ENCODE measurements around the gene DSCAML1.
"Not testable (repeated sequence)": the region's sequence is repeated elsewhere in the genome, so short reads cannot be mapped to it uniquely, and the experiment has no call there.

The DSCAML1 gene

DNA sequence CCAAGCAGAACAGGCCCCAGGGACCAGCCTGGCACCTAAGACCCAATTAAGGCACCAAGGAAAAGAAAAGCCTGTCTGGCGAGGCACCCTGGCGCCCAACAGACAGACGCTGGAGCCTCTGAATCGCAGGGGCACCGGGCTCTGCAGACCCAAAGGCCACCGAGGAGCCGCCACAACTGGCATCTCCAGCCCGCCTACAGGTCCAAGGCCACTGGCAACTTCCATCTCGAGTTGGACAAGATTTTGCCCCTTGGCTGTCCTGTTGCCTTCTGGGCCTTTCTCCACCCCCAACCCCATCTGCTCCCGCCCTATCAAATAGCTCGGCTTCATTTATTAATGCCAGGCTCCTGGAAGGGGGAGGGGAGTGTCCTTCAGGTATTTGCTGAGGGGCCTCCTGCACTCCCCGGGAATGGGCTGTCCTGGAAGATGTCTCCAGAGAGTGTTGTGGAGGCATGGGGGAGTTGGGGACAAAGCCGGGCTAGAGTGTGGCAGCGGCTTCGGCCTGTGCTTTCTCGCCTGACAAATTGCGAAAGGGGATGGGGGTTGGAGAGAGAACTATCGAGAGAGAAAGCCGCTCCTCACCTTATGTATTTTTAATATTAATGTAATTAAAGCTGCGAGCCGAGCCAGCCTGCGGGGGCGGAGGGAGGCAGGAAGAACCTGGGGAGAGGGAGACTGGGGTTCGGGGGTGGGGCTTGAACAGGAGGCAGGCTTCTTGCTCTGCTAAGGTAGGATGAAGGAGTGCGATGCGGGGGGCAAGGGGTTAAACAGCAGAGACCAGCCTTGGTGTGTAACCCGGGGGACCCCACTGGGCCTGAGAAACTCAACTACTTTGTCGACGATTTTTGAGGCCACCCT lies 2.0 kb downstream of the DSCAML1 start:
- no peak for DNase-seq

DNA sequence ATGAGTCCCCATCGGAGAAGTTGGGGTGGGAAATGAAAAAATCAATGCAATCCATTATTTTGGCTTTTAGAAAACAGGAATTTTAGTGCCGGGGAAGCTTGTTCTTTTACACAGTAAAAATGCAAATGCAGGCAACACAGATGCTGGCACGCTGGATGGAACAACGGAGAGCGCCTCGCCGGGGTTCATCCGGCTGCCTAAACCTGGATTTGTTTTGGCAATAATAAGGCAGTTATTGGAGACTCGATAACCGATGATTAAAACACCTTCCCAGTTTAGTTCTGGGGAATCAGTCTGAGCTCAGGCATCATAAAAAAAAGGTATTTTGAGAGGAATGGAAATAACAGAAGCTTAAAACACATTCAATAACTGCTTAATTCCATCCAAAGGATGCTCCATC lies 2.9 kb downstream of the DSCAML1 start:
- DNase-seq, result no peak

- no peak for DNase-seq
Measured at GRCh38 chr11:117793583-117793982, 3.4 kb downstream of the DSCAML1 start.

- DNase-seq, result no peak
Measured at GRCh38 chr11:117792992-117793391, 4.0 kb downstream of the DSCAML1 start.

- DNase-seq, result no peak
Measured at GRCh38 chr11:117792241-117792640, 4.8 kb downstream of the DSCAML1 start.

DNA sequence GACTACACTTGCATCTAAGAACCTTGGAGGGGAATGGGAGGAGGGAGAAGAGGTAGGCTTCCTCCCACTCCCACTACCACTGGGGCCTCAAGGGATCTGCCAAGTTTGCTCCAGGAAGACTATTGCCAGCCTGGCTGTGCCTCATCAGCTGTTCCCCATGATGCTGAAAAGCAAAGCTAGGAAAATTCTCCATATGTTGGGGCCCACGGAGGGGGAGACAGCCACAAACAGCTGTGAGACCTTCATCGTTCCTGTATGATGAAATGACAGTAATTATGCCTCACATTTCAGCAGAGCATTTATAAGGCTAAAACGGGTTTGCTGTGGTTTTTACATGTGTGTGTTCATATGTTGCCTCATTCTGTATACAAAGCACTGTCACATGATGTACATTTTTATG lies 6.7 kb downstream of the DSCAML1 start:
- DNase-seq, result no peak

DNA sequence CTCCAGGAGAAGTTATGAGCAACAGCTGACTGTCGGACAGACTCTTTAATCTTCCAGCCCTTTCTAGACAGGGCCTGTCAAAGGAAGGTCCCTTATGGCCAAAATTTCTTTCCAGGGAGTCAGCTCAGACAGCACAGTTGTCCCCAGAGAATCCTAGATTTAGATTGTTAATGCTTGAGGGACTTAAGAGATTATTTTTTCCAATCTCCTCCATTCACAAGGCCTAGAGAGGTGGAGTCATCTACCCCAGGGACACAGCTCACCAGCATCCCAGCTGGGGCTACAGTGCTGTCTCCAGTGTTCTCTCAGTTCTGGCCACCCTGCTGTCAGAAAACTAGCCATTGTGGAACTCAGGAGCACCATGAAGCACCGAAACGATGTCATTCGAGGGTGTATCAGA lies 7.8 kb downstream of the DSCAML1 start:
- no peak for DNase-seq

DNA sequence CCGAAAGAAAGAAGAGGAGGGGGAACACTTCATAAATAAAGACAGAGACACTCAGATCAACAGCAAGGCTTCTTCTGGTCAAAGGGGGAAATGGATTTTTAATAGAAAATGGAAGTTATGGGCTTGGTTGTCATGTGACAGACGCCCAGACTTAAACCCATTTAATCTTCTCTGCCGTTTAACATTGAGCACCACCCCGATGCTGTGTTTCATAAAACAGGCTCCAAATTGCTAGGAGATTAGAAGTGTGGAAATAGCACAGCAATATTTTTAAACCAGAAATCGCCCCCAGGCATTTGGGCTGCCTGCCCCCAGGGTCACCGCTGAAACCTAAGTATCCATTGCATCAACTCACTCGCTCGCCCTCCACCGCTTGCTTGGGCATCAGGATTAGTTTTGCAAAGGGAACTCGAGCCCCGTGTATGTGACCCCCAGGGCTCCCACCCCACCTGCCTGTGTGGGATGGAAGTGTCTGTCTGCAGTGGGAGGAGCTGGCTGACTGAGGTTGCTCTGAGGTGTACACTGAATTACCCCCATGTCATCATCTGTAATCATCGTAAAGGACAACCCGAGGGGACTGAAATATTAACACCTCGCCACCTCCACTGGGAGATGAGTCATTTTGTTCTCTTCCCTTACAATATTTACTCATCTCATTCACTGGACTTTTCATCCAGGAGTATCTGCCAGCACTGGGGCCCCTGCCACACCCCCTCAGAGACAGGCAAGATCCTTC lies 10.7 kb downstream of the DSCAML1 start:
- DNase-seq, result no peak

DNA sequence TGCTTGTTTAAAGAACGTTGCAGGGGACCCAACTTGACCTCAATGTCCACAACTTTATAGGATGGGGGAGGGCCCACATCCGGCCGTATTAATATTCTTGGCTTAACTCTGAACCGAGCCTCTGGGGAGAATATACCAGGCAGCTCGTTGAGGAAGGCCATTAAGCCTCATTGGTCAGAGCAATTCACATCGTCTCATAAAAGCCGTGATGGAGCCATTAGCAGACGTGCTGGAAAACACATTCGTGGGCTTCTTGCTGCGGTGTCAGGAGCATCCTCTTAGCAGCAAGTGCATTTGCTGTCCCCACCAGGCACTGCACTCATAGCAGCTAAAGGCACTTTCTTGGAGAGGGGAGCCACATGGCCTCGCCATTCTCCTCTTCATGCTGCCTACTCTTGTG lies 14.9 kb downstream of the DSCAML1 start:
- DNase-seq, result no peak

- DNase-seq, result no peak
Measured at GRCh38 chr11:117781627-117782026, 15.4 kb downstream of the DSCAML1 start.

DNA sequence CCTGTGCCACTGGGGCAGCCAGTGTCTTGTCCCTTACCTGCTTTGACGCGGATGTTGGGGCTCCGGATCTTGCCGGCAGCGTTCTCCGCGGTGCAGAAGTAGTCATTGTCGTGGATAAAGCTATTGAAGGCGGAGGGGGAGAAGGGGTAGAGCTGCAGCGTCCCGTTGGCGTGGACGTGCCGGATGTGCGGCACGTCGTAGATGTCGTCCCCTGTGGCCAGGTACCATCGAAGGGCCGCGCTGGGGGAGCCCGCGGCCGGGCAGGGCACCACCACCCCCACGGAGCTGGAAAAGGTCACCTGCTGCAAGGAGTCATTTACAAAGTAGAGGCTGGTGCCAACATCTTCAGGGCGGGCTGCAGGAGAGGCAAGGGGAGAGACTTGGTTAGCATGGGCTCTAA lies 16.6 kb downstream of the DSCAML1 start:
- no peak for DNase-seq

GRCh38 chr11:117774553-117774952 lies 22.5 kb downstream of the DSCAML1 start:
- DNase-seq, result no peak

DNA sequence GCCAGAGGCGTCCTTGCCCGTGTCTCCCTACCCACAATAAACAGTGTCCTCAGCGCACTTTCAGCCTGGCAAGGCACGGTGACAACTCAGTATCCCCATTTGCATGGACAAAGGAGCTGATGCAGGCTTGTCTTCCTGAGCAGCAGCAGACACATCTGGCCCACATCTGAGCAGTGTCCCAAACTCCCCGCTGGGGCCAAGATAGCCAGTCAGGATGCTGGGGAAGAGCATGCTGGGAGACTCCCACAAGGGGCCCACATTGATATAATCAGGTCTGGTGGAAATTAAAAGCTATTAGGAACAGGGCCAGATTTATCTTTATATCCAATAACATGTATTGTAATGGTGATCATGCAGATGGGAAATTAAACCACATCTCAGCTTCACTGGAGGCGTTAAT lies 24.7 kb downstream of the DSCAML1 start:
- DNase-seq, result no peak

DNA sequence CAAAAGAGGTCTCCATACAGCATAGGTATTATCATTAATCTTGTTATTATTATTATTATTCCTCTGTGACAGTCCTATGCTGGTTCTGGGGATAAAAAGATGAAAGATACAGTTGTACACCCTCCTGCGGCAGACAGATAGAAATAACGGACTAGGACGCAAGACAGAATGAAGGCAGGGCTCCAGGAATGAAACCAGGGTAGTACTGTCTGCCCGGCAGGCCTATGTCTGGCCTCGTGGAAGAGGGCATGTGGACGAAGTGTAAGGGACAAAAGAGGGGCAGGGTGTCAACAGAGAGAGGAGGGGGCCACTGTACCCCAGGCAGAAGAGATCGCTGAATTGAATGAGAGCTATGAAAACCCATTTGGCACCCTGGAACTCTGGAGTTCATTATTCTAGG lies 25.2 kb downstream of the DSCAML1 start:
- no peak for DNase-seq

DNA sequence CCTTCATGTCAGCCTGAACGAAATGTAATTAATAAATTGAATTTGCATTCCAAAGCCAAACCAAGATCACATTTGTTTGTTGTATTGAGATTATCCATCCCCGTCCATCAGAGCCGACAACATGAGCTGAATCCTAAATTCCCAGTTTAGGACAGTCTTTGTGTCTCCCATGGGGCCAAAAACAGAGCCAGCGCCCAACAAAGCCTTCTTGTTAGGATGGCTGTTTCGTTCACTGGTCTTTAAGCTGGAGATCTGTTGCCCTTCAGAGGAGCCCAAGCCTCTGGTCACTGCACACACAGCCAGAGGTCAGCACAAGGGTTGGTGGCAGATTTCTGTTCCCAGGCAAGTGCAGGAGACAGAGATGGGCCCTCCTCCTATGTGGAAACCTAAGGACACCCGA lies 25.8 kb downstream of the DSCAML1 start:
- DNase-seq, result no peak

DNA sequence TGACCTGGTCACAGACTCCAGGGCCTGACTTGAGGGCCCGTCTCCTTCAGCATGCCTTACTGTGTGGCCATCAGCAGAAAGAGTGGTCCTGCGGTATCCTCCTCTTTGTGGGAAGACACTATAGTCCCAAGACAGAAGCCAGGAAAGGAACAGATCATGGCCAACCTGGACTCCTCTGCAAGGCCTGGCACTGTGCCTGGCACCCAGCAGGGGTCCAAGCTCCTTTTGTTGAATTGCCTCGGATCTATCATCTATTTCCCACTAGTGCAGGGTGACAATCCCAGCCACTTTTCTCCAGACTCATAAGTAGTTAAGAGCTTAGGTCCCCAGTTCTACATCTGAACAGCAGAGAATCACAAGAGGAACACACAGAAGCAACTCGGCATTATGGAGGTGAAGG lies 27.0 kb downstream of the DSCAML1 start:
- DNase-seq, result no peak

DNA sequence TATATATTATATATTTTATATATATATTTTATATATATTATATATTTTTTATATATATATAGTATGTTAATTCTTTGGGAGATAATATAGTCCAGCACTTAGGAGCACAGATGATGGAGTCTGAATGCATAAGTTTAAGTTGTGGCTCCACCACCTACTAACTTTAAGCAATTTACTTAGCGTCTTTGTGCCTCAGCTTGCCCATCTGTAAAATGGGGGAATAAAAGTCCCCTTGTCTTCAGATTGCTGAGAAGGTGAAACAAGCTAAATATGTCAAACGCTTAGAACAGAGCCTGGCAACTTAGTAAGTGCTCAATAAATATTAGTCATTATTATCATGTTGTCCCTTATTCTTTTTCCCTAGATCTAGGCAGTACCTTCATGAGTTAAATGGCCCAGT lies 27.5 kb downstream of the DSCAML1 start:
- DNase-seq, result no peak

DNA sequence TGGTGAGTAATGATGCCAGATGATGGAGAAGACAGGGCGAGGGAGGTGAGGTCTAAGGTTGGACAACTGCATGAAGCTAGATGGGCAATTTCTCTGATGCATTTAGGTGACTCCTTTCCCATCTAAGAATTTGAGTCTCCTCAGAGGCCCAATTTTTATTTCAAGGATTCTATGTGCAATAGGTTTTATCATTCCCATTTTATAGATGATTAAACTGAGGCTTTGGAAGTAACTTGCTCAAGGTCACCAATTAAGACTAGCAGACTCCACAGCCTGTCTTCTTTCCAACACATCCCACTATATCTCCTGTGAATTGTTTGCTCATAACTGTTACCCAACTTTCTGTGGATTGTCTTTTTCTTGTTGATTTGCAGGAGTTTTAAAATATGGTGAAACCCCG lies 28.5 kb downstream of the DSCAML1 start:
- DNase-seq, result no peak

DNA sequence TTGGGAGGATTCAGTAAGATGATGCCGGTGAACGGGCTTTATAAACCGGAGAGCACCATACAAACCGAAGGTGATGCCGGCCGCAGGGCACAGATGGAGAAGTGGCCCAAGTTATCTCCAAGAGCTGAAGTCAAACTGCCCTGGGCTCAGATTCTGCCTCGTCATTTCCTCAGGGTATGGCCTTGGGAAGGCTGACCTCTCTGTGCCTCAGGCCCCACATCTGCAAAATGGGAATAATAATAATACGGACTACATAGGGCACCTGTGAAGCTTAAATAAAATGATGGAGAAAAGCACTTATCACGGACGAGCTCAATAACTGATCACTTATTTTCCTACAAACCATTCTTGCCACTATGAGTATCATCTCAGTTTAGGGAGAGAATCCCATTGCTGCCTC lies 29.9 kb downstream of the DSCAML1 start:
- DNase-seq, result no peak

GRCh38 chr11:117766576-117766975 lies 30.4 kb downstream of the DSCAML1 start:
- no peak for DNase-seq

DNA sequence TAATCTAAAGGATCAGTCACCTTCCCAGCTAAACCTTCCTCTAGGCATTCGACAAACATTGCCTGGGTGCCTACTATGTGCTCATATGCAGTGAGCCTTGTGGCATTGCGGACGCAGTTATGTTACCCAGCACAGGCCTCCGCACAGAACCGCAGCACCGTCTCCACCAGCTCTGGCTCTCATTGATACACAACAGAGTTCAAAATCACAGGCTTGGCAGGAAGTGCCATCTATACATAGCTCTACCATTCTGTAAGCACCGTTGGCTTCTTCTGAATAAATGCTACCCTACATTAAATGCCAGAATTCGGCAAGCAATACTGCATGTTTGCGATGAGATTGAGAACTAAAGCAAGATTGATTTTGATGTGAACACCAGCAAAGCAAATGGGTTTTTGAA lies 31.0 kb downstream of the DSCAML1 start:
- DNase-seq, result no peak

DNA sequence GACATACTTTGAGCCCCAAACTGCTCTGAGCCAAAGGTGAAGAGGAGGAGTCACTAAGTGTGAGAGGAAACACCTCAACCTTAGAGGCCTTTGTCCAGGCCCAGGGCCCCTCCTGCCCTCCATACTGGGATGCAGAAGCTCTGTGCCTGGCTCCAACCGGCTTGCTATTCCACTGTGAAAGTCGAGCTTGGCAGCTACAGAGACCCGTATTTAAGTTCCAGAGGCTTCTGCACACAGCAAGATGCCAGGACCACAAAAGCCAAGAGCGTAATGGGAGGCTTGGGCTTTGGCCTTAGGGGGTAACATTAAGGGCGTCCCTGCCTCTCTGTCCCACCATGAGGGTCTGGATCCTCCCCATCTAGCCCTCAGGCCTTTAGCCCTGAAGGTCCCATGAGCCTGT lies 31.9 kb downstream of the DSCAML1 start:
- no peak for DNase-seq

DNA sequence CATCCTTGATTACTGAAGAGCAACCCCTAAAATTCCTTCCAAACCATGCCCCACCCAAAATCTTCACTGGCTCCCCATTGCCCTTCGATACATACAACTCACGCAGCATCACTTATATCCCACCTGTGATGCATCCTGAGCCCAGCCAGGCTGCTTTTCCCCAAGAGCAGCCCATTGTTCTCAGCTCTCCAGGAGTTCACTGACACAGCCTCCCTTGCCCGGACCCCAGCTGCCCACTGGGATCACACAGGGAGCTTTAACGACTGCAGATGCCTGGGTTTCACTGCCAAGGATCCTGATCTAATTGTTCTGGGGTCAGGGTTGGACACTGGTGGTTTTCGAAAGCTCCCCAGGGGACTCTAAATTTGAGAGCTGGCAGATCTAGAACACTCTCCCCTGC lies 33.6 kb downstream of the DSCAML1 start:
- DNase-seq, result not testable (repeated sequence)

DNA sequence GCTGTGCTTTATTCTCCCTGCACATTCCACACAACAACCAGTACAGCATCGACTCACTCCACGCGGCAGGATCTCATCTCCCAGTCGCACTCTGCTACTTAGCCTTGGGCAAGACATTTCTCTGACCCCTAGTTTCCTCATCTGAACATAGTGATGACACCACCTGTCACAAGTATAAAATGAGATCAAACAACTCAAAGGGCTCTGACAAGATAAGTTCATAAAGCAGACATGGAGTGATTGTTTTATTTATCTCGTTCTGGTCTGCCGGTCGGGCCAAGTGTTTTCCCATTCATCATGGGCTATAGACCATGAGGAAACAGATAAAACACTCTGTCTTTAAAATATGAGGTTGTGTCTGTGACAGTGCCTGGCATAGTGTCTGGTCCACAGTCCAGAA lies 35.0 kb downstream of the DSCAML1 start:
- DNase-seq, result no peak

- no peak for DNase-seq
Measured at GRCh38 chr11:117759305-117759704, 37.7 kb downstream of the DSCAML1 start.

All from AML-193 (cell line).